Fibroblast of the aortic adventitia (primary cell): ENCODE results near the gene GRAP2. TPM values are rescaled to one million over a fixed set of nuclear protein-coding genes. Genes with fewer than 3 reads are reported as not detected.

ENCODE experiments used
- DNase-seq: peaks from one replicate; pipeline ENCODE4 v3.0.0-alpha.2; 2010; ENCODE audit warnings: low read depth
- H3K4me3 ChIP-seq: 2 replicates; pipeline ENCODE4 v1.5.1; 2011; ENCODE audit warnings: low read depth, mild to moderate bottlenecking, control low read depth, low read length, moderate library complexity
- total RNA-seq: library from RNA; depleted of rRNA; stranded (reverse); fragments of >200 nt; gene quantifications from 2 replicates; pipeline ENCODE4 v1.2.3, GENCODE V29; 2012; ENCODE audit warnings: low replicate concordance
- TF ChIP-seq, protein P1 (sequence below): IDR thresholded peaks from 2 replicates; pipeline ENCODE4 v1.5.1; 2011; ENCODE audit warnings: mild to moderate bottlenecking, low read length, control low read depth, inconsistent platforms; ENCODE audit not compliant: insufficient read depth

Gene GRAP2
- total RNA-seq, 1 donor: not detected

DNA sequence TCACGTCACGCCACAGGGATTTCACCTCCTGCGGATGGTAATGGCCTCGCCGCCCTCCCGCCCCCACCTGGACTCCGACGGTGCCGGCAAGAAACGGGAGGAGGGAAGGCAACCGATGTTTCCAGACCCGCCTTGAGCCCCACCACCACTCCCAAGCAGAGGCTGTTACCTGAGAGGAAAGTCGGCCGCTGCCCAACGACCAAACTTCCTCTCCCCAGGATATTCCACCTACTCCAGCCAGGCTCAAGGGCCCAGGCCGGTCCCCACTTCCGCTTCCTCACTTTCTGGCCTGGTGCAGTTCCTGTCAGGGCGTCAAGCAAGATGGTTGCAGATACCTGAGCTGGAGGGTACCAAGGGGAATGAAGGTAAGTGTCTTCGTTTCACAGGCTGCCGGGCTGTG is 7.4 kb upstream of the GRAP2 start, which contains the start of gene ENTHD1:
Gene ENTHD1 (minus strand): TSS at position 235 of the 400 bp plus-strand sequence. CDS start 6,012 bp downstream, outside the sequence.
- DNase-seq: no peak
- TF ChIP-seq, protein P1, sequence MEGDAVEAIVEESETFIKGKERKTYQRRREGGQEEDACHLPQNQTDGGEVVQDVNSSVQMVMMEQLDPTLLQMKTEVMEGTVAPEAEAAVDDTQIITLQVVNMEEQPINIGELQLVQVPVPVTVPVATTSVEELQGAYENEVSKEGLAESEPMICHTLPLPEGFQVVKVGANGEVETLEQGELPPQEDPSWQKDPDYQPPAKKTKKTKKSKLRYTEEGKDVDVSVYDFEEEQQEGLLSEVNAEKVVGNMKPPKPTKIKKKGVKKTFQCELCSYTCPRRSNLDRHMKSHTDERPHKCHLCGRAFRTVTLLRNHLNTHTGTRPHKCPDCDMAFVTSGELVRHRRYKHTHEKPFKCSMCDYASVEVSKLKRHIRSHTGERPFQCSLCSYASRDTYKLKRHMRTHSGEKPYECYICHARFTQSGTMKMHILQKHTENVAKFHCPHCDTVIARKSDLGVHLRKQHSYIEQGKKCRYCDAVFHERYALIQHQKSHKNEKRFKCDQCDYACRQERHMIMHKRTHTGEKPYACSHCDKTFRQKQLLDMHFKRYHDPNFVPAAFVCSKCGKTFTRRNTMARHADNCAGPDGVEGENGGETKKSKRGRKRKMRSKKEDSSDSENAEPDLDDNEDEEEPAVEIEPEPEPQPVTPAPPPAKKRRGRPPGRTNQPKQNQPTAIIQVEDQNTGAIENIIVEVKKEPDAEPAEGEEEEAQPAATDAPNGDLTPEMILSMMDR: no peak

DNA sequence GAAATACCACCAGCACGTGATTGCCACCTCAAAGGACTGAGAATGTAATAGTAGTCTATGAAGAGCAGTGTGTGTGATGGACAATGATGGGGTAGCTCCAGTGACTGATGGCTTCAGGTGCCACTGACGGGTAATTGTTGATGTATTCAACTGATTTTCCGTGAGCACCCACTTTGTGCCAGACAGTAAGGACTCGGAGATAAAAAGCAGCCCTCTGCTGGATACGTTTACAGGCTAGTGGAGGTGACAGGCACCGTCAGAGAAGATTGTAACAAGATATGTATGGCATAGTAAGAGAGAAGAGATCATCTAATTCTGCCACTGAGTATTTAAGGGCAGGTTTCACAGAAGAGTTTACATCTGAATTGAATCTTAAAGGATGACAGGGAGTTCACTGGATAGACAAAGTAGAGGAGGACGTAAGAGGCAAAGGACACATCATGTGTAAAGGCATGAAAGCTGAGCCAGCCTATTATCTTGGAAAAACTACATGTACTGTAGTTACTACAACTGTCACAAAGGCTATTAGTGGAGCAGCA is 6.3 kb upstream of the GRAP2 start:
- H3K4me3 ChIP-seq: no peak overlapping the region
- TF ChIP-seq, protein P1: no peak
- DNase-seq: no peak

More for the DNA sequence above, 7.4 kb upstream of the GRAP2 start, which contains the start of gene ENTHD1:
- no peak within 1 kb of the TSS for H3K4me3 ChIP-seq

DNA sequence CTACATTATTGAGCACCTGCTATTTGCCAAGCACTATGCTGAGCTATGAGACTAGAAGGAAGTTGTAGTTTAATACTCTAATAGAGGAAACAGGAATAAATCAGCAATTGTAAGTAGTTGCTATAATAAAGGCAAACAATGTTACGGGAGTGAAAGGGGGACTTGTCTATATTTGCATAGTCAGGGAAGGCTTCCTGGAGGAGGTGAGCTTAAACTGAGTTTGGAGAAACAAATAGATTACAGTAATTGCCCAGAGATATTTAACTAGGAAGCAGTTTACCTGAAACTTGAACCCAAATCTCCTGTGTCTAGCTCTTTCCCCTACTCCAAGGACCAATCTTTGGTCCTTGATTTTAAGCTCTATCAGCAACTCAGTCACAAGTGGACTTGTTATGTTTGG is 5.2 kb upstream of the GRAP2 start:
- no peak for DNase-seq
- no peak overlapping the region for H3K4me3 ChIP-seq
- TF ChIP-seq, protein P1: no peak

DNA sequence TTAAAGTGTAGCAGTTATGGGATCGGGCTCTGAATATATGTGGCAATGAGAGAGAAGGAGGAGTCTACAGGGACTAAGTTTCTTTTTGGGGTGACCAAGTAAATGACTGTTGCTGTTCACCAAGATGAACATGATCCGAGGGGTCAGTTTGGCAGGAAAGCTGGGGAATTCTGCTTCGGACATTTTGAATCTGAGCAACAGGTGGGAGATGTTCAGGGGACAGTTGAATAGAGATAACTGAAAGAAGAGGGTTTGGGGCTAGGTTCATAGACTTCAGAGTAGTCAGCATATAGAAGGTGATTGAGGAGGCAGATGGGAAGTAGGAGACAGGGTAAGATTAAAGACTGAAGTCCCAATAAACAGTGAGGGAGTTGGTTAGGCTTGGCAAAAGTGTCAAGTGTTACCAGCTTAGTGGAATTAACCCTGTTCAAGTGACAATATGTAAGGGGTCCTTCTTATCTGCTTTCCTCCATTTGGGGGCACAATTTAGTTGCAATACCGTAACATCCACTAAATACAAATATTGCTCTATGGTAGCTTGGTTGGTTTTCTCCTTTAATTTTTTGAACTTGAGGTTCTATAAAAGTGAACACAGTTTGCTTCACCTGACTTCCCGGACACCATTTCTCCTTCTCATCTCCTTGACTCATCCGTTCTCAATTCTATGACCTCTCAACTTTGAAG is 4.4 kb upstream of the GRAP2 start:
- TF ChIP-seq, protein P1: no peak

DNA sequence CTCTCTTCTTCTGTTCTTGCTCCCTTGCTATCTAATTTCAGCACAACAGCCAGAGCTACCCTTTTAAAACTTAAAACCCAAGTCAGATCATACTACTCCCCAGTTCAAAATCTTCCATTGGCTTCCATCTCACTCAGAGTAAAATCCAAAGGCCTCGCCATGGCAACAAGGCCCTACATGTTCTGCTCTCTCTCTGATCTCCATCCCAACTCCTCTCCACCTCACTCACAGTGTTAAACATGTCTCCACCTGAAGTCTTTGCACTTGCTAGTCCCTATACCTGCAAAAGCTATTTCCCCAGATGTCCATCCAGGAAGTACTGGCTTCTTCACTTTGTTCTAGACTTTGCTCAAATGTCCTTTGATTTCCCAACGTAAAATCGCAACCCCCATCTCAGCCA is 3.0 kb upstream of the GRAP2 start:
- no peak overlapping the region for H3K4me3 ChIP-seq
- DNase-seq: no peak
- TF ChIP-seq, protein P1: no peak

More for the DNA sequence above, 4.4 kb upstream of the GRAP2 start:
- no peak for DNase-seq
- H3K4me3 ChIP-seq: no peak overlapping the region

DNA sequence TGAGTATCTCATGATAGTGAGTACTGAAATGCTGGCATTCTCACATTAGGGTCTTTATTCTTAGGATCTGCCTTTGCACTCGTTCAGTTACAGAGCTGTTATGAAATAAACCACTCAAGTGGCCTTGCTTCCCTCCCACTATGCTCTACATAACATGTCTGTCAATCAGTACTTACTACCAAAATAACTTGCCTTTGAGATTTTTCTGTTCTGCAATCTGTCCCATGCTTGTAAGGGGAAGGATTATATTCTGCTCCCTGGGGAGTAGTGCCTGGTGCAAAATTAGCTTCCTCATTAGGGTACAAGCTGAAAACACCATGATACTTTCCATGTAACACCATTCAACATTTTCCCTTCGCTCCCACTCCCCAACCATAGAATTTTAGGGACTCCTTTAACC is 1.9 kb upstream of the GRAP2 start:
- TF ChIP-seq, protein P1: no peak
- no peak overlapping the region for H3K4me3 ChIP-seq
- DNase-seq: no peak
